NCI-H82 (cell line): ENCODE data around the gene EIF4A3.

Experiments used
- DNase-seq: peaks from one replicate; lab custom pipeline; 2025; lab: John Stamatoyannopoulos, UW

The EIF4A3 gene

DNA sequence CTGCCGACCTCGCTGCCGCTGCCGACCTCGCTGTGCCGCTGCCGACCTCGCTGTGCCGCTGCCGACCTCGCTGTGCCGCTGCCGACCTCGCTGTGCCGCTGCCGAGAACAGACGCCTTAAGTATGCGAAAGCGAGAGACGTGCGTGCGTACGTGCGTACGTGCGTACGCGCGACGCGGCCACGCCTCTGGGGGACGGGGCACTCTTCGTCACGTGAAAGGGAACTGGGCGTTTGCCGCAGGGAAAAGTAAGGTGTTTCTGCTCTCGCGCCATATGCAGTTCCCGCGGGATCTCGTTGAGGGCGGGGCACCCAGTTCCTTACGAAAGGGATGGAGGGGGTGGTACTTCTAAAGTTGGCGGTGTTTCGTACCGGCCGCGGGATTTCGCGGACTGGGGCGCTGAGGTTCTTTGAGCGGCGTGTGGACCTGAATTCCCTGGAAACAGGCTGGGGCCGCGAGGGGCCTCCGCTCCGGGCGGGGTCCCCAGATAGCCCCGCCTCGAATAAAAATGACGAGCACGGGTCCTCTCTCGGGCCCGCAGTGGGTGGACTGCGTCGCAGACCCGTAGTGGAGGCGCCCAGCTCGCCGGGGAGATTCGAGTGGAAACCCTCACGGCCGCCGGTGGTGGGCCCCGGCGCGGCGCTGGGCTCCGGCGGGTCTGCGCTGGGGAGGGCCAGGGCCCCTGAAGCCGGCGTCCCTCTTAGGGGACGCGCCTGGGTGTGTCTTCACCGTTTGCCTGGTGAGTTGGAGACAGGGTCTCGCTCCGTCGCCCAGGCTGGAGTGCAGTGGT is at the start of gene EIF4A3:
TSS of gene EIF4A3 (minus strand) at position 94 of the 788 bp plus-strand sequence. CDS start 167 bp downstream, outside the sequence.
- peak; percentile 100 for DNase-seq

DNA sequence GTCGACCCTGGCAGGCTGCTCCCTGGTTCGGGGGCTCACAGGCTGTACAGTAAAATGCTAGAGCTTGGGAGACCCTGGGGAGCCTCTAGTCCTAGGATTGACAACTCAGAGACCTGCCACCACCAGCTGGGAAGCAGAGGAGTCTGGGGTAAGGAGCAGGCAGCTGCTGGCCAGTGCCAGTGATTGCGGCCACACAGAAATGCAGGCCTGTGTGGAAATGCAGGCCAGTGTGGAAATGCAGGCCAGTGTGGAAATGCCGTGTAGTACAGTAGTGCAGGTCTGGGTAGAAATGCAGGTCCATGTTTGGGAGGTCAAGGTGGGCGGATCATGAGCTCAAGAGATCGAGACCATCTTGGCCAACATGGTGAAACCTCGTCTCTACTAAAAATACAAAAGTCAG is 49.7 kb upstream of the EIF4A3 start:
- no peak for DNase-seq

DNA sequence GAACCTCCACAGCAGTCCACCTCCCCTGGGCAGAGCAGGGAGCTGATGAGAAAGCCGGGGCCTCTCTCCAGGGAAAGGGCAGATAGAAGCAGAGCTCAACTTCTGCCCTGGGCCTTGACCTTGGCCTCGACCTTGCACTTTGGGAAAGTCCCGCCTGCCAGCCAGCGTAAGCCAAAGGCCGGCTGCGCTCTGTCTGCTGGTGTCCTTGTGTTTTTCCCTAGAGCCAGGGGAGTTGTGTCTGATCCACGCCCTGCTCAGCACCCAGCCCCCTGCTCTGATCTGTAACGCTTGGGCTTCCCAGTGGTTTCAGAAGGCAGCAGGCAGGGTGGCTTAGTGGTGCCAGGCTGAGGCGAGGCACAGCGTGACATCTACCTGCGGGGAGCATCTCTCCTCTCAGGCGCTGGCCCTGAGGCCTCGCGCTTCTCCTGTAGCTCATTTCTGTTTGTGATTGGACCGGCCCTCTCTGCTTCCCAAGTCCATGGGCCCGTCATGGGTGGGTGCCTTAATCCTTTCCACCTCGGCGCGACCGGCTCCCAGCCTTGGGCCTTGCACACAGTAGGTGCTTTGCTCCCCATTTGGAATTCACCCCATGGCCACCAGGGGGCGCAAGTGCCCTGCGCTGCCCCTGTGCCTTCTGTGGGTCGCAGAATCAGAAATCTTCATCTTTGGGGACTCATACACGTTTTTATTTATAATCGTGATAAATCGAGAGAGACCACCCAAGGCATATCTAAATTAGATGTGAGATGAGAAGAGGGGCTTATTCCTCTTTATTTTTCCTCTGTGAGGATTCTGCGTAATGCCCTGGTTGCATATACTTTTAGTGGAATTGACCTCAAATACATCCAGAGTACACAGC is 49.0 kb upstream of the EIF4A3 start:
- peak; percentile 40 for DNase-seq

DNA sequence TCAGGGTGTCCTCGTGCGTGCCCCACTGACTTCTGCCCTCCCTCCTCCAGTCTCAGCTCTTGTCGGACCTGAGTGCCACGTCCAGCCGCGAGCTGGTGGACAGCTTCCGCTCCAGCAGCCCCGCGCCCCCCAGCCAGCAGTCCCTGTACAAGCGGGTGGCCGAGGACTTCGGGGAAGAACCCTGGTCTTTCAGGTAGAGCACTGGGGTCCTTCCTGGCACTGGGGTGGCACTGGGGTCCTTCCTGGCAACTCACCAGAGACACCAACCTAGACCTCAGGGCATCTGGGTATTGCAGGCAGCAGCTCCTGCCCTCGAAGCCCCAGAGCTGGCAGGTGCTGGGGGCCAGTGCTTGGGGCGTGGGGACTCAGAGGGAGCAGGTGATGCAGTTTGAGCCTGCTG is 48.2 kb upstream of the EIF4A3 start:
- DNase-seq = no peak

DNA sequence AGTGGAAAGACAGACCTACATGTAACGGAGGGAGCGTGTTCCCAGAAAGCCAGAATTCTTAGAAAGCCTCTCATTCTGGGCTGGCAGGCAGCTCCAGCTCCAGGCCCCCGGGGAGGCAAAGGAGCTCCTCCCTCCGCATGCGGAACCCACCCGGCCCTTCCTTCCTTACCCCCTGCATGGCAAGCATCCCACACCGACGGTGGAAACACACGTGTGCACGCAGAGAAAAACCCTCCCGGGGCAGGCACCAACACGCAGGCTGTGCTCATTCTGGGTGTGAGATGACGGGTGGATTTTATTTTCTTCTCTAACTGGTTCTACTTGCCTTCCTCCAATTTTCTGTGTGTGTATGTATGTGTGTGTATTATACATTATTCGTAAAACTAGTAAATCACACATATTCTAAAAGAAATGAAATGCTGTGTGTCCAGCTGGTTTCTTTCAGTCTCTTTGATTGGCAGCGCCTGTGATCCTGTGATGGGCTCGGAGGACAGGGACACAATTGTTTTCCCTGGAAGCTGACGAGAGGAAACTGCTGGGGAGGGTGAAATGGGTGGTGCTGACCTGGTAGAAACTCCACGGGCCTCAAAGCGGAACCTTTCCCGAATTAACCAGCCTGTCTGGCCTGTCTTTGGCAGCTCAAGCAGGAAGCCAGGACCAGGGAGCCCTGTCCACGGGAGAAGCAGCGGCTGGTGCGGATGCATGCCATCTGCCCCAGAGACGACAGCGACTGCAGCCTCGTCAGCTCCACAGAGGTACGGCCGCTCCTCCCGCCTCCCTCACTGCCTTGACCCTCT is 45.1 kb upstream of the EIF4A3 start:
- no peak for DNase-seq

DNA sequence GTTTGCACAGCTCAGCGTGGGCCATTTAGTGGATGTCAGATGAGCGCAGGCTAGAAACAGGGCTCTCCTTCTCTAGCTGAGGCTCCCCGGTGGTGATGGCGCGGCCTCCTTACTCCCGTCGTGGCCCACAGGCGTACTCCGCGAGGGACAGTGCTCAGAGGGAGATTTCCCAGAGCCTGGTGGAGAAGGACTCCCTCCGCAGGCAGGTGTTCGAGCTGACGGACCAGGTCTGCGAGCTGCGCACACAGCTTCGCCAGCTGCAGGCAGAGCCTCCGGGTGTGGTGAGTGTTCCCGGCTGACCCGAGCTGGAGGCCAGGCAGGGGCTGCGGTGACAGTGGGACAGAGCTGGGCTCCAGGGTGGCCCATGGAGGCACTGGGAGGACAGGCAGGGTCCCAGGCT is 44.3 kb upstream of the EIF4A3 start:
- peak; percentile 17 for DNase-seq

DNA sequence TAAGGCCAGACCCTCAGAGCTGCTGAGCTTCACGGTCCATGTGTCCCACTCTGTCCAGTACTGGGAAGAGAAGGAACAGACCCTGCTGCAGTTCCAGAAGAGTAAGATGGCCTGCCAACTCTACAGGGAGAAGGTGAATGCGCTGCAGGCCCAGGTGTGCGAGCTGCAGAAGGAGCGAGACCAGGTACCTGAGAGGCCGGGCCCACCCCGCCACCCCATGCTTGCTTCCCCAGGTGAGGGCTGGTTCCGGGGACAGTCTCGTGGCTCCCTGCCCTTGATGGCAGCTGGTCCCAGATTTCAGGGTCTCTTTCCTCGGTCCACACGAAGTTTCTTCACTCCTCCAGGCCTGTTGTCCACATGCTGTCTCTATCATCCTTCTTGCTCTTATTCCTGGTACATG is 43.8 kb upstream of the EIF4A3 start:
- DNase-seq = no peak

DNA sequence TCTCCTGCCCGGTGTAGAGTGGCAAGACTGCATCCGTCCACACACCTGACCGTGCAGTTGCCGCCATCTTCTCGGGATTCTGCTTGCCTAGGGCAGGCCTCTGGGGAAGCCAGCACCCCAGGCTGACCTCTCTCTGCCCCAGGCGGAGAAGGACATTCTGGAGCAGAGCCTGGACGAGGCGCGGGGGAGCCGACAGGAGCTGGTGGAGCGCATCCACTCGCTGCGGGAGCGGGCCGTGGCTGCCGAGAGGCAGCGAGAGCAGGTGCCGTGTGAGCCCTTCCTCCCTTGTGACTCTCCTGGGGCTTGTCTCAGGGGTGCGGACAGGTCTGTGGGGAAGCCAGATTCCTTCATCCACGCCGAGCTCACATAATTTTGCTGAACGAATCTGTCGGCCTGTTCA is 42.7 kb upstream of the EIF4A3 start:
- no peak for DNase-seq

DNA sequence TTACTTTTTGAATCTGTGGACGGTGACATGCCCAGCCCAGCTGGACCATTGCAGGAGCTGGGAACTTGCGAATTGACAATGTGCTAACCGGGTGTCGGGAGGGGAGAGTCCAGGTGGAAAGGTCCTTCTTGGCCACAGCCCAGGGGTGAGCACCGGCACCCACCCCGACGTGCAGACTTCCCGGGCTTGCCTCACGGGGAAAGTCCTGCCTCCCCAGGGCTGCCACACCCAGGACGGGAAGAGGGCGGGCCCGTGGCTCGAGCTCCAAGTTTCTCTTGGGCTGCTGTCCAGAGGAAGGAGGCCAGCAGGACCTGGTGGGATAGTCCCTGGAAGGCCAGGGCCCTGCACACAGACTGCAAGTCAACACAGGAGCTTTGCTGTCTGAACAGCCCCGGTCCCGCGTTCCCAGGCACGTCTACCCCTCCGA is 40.6 kb upstream of the EIF4A3 start:
- DNase-seq = no peak

DNA sequence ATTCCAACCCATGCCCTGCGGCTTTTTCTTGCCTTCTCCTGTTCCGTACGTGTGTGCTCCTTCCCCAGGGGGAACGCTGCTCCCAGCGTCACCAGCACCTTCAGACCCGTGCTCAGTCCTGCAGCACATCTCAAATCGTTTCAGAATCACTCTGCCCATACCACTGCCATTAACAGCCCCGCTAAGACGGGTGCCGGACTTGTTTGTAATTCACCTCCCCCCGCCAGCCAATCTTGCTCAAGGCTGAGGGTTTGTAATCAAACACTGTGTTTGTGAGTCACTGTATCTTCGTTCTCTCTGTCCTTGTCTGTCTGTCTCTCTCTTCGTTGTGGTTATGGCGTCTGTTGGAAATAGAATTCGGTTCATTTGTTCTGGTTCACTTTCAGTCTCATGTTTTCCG is 40.2 kb upstream of the EIF4A3 start:
- DNase-seq = no peak

DNA sequence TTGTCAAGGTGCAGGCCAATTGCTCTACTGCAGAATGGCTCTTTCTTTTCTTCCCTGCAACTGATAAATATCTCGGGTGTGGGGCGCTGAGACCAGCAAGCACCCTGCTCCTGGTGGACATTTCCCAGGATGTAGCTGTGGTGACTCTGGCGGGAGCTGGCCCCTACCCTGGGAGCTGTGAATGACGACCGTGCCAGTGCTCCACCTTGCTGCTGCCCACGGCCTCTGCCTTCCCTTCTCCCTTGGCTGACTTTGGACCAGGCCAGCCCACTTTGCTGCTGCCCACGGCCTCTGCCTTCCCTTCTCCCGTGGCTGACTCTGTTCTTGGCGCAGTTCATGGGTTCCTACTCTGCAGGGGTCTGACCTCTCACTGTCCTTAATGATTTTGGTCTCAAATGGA is 39.0 kb upstream of the EIF4A3 start:
- DNase-seq = no peak

DNA sequence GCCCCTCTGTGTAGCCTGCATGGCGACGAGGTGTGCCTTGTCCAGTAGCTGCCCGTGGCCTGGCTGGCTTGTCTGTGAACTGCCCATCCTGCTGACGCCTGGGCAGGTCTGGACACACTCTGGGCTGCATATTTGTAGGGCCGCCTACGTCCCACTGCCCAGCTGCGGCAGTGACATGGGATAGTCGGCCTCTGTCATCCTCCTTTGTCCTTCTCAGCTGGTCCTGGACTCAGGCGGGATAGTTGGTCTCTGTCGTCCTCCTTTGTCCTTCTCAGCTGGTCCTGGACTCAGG is 37.4 kb upstream of the EIF4A3 start:
- DNase-seq = no peak

DNA sequence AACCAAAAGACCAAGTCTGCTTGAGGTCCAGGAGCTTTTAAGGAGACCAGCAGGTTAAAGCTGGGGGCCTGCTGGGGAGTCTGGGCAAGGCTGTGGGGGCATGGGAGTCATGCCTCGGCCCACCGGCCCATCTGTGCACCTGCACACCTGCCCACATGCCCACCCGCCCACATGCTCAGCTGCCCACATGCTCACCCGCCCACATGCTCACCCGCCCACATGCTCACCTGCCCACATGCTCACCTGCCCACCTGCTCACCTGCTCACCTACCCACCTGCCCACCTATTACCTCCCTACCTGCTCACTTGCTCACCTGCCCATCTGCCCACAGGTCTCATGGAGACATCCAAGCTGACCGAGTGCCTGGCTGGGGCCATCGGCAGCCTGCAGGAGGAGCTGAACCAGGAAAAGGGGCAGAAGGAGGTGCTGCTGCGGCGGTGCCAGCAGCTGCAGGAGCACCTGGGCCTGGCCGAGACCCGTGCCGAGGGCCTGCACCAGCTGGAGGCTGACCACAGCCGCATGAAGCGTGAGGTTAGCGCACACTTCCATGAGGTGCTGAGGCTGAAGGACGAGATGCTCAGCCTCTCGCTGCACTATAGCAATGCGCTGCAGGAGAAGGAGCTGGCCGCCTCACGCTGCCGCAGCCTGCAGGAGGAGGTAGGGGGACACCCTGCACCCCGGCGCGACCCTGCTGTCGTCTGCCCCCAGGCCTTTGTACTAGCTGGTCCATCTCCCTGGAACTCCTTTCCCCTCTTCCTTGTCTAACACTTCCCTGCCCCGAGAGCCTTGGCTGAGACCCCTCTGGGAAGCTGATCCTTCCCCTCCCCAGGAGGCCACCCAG is 36.9 kb upstream of the EIF4A3 start:
- DNase-seq = no peak

DNA sequence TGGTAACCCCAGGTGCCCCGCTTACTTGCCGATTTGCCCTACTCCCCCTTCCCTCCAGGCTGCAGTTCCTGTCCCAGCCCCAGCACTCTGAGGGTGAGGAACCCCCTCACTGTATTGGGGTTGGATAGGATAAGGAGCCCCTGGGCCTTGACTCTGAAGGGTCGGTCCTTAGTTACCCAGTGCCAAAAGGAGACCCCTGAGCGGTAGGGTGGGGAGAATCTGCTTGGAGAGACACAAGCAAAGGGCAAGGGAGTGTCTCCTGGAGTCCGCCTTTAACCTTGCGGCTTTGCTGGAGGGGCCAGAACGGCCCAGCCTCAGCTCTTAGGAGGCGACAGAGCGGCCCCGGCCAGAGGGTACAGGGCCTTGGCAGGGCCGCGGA is 35.9 kb upstream of the EIF4A3 start:
- no peak for DNase-seq

DNA sequence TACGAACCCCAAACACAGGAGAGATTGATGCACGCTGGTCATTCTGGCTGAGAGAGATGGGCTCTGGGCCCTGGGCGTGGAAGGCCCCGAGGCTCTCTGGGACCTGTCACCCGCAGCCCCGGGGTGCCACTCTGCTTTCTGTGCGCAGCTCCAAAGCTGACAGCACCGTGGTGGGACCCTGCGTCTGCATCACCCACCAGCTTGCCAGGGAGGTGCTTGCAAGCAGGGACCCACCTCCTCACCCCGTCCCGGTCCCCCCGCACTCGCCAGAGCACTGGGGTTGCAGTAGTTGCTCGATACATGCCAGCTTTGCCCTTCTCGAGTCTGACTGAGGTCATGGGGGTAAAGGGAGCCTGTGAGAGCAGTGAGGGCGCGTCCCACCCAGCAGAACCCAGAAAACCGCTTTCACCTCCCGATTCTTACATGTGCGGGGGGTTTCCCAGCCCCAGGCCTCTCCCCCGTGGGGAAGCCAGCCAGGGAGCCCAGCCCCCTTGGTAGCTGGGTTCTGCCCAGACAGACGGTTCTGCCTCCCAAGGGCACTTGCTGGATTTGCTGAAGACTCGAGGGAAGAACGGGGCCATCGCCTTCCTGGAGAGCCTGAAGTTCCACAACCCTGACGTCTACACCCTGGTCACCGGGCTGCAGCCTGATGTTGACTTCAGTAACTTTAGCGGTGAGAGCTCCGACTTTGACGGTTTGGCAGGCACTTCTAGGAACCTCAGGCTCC is 35.4 kb upstream of the EIF4A3 start:
- no peak for DNase-seq

DNA sequence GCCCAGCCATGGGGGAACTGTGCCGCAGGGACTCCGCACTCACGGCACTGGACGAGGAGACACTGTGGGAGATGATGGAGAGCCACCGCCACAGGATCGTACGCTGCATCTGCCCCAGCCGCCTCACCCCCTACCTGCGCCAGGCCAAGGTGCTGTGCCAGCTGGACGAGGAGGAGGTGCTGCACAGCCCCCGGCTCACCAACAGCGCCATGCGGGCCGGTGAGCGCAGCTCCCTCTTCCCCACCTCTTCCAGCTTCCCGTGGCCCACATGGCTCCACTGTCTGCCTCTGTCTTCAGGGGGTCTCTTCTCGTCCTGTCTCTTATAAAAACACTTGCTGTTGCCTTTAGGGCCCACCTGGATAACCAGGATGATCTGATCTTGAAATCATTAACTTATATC is 34.5 kb upstream of the EIF4A3 start:
- no peak for DNase-seq

DNA sequence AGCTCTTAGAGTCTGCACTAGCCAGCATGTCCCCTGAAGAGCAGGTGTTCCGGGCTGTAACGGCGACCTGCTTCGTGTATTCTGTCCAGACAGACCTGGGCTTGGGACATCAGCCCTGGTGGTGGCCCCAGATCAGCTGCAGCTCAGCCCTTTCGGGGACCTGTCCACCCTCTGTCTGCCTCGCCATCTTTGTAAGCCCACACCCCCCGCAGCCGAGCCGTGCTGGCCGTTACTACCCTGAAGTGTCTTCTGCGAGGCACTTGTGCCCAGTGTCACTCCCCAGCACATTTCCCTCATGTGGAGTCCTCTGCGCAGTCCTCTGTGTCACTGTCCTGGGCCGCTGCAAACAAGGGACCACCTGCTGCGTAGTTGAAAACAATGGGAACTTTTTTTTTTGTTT is 33.3 kb upstream of the EIF4A3 start:
- no peak for DNase-seq

DNA sequence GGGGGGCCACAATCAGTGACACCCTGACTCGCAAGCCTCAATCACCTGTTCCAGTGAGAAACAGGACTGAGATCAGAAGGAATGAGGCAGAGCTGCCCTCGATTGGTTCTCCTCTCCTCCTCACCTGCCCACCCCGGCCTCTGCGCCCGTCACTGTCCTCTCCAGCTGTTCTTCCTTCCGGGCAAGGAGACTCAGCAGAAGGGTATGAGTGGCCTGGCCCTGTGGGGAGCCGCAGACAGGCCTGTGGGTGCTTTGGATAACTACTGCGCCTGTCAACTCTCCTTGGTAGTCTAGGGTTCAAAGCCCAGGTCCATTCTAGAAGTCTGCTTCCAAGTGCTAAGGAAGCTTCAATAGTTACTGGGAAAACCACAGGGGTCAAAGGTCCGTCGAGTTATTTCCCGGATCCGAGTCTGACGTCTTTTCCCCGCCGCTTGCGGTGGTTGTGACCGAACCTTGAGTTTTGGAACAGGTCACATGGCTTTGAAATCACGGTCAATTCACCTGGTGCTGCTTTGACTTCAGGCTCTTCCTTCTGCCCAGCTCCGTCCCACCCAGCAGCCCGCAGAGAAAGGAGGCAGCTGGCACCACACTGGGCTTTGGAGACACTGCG is 31.2 kb upstream of the EIF4A3 start:
- DNase-seq = no peak

DNA sequence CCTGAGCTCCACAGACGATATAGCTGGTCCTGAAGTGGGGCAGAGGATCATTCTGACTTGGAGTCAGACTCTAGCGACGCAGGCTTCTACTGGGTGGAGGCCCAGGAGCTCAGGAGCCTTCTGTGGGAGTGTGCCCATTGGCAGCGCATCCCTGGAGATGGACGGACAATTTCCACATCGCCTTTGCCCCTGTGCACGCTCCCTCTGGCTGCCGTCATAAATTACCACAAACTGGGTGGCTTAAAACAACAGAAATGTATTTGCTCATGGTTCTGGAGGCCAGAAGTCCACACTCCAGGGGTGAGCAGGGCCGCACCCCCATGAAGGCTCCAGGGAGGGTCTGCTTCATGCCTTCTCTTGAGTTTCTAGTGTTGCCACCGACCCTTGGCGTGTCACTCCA is 29.8 kb upstream of the EIF4A3 start:
- DNase-seq = no peak

DNA sequence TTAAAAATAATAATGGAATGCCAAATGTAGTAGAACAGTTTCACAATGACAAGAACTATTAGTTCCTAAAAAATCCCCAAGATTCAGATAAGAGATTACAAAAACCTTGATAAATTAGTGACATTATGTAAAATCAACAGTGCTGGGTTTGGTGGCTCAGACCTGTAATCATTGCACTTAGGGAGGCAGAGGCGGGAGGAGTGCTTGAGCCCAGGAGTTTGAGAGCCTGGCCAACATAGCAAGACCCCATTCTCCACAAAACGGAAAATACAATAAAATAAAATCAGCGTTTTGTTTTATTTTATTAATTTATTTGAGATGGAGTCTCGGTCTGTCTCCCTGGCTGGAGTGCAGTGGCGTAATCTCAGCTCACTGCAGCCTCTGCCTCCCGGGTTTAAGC is 27.0 kb upstream of the EIF4A3 start:
- no peak for DNase-seq

DNA sequence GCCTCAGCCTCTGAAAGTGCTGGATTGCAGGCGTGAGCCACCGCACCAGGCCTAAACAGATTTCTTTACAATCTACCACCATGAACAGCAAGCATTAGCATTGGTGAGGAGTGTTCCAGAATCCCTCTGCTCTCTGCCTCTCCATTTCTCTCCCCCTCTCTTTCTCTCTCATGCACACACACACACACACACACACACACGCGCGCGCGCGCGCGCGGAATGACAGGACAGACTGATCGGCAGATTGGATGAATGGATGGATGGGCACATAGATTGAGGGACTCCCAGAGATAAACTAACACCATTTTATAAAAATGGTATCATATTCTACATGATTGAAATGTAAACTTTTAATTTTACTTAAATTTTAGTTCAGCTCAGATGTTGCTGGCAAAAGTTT is 26.2 kb upstream of the EIF4A3 start:
- DNase-seq = no peak
